GM19035 (cell line): ENCODE measurements around the gene SMIM10L1.
A peak's percentile ranks its signal among the peaks of the same experiment; 100 is the strongest.

Experiments used
- ATAC-seq: cut with Tn5 transposase; IDR thresholded peaks from one replicate; pipeline ENCODE4 v1.9.1; 2021; ENCODE audit not compliant: unreplicated experiment

Gene SMIM10L1

GRCh38 chr12:11171145-11171968 lies at the start of gene SMIM10L1:
Gene SMIM10L1 (plus strand): TSS chr12:11171194. CDS start chr12:11171357, 163 bp downstream.
- ATAC-seq = peak; percentile 98

- ATAC-seq = no peak
Observed at GRCh38 chr12:11130382-11130781, 40.6 kb upstream of the SMIM10L1 start.

- no peak for ATAC-seq
Observed at GRCh38 chr12:11130999-11131398, 40.0 kb upstream of the SMIM10L1 start.

GRCh38 chr12:11133162-11133561 lies 37.8 kb upstream of the SMIM10L1 start:
- ATAC-seq = no peak

GRCh38 chr12:11133816-11134215 lies 37.2 kb upstream of the SMIM10L1 start:
- no peak for ATAC-seq

GRCh38 chr12:11134305-11134704 lies 36.7 kb upstream of the SMIM10L1 start, which contains the start of gene TAS2R30:
Gene TAS2R30 (minus strand): TSS chr12:11134644. CDS start chr12:11134244, 400 bp downstream.
- ATAC-seq = no peak

- ATAC-seq = no peak
Observed at GRCh38 chr12:11136075-11136474, 34.9 kb upstream of the SMIM10L1 start.

GRCh38 chr12:11143352-11143751 lies 27.6 kb upstream of the SMIM10L1 start:
- ATAC-seq = no peak

- no peak for ATAC-seq
Observed at GRCh38 chr12:11144297-11144696, 26.7 kb upstream of the SMIM10L1 start.

GRCh38 chr12:11147420-11147819 lies 23.6 kb upstream of the SMIM10L1 start:
- ATAC-seq = no peak

- no peak for ATAC-seq
Observed at GRCh38 chr12:11150832-11151231, 20.2 kb upstream of the SMIM10L1 start.

- no peak for ATAC-seq
Observed at GRCh38 chr12:11152725-11153124, 18.3 kb upstream of the SMIM10L1 start.

- ATAC-seq = no peak
Observed at GRCh38 chr12:11154400-11154925, 16.5 kb upstream of the SMIM10L1 start.

- no peak for ATAC-seq
Observed at GRCh38 chr12:11158885-11159444, 12.0 kb upstream of the SMIM10L1 start.

GRCh38 chr12:11162502-11162901 lies 8.5 kb upstream of the SMIM10L1 start:
- no peak for ATAC-seq

GRCh38 chr12:11164384-11164783 lies 6.6 kb upstream of the SMIM10L1 start:
- no peak for ATAC-seq

- no peak for ATAC-seq
Observed at GRCh38 chr12:11166300-11166699, 4.7 kb upstream of the SMIM10L1 start.

- ATAC-seq = no peak
Observed at GRCh38 chr12:11170810-11171144, 217 bp upstream of the SMIM10L1 start.

GRCh38 chr12:11171969-11172675 lies 1.1 kb downstream of the SMIM10L1 start:
- no peak for ATAC-seq

- ATAC-seq = no peak
Observed at GRCh38 chr12:11174022-11174421, 3.0 kb downstream of the SMIM10L1 start.

- no peak for ATAC-seq
Observed at GRCh38 chr12:11178250-11178649, 7.3 kb downstream of the SMIM10L1 start.

- ATAC-seq = no peak
Observed at GRCh38 chr12:11182529-11182928, 11.5 kb downstream of the SMIM10L1 start.
